Stimulated activated naive CD4-positive, alpha-beta T cell (primary cell): ENCODE results near the gene COX10.

Experiments used
- DNase-seq, 6 experiments: peaks; one replicate each; lab custom pipeline; 2025; lab: John Stamatoyannopoulos, UW

The COX10 gene

GRCh38 chr17:14070344-14070984 lies 1.2 kb downstream of the COX10 start:
- DNase-seq, result no peak

GRCh38 chr17:14072881-14073280 lies 3.6 kb downstream of the COX10 start:
- no peak for DNase-seq

GRCh38 chr17:14078027-14078426 lies 8.7 kb downstream of the COX10 start:
- no peak for DNase-seq

GRCh38 chr17:14080847-14081251 lies 11.5 kb downstream of the COX10 start:
- DNase-seq, result no peak

- no peak for DNase-seq
These were observed 13.5 kb downstream of the COX10 start for GRCh38 chr17:14082848-14083247.

GRCh38 chr17:14084955-14085354 lies 15.7 kb downstream of the COX10 start:
- no peak for DNase-seq

GRCh38 chr17:14086189-14086588 lies 16.9 kb downstream of the COX10 start:
- no peak for DNase-seq

GRCh38 chr17:14089179-14089578 lies 19.9 kb downstream of the COX10 start:
- no peak for DNase-seq

GRCh38 chr17:14091367-14091766 lies 22.1 kb downstream of the COX10 start:
- DNase-seq, result no peak

- no peak for DNase-seq
These were observed 23.5 kb downstream of the COX10 start for GRCh38 chr17:14092808-14093207.

GRCh38 chr17:14094676-14095601 lies 25.6 kb downstream of the COX10 start:
- DNase-seq, result no peak

GRCh38 chr17:14095631-14096030 lies 26.3 kb downstream of the COX10 start:
- DNase-seq, result no peak

- no peak for DNase-seq
These were observed 28.9 kb downstream of the COX10 start for GRCh38 chr17:14098246-14098645.

GRCh38 chr17:14101976-14102375 lies 32.7 kb downstream of the COX10 start:
- no peak for DNase-seq

- DNase-seq, result no peak
These were observed 34.5 kb downstream of the COX10 start for GRCh38 chr17:14103836-14104235.

GRCh38 chr17:14104734-14105133 lies 35.4 kb downstream of the COX10 start:
- no peak for DNase-seq

GRCh38 chr17:14107889-14108288 lies 38.6 kb downstream of the COX10 start:
- no peak for DNase-seq

GRCh38 chr17:14112407-14112806 lies 43.1 kb downstream of the COX10 start:
- DNase-seq, result no peak

GRCh38 chr17:14113137-14113536 lies 43.8 kb downstream of the COX10 start:
- no peak for DNase-seq

GRCh38 chr17:14116263-14117024 lies 47.1 kb downstream of the COX10 start:
- DNase-seq, result no peak

- DNase-seq, result peak in 3 of 6 experiments; percentile 4 to 26 (median 4)
These were observed 49.6 kb downstream of the COX10 start for GRCh38 chr17:14118951-14119350.

GRCh38 chr17:14119546-14119945 lies 50.2 kb downstream of the COX10 start:
- DNase-seq, result no peak

- no peak for DNase-seq
These were observed 52.6 kb downstream of the COX10 start for GRCh38 chr17:14121952-14122351.
